Hepatocyte (in vitro differentiated cells): ENCODE results near the gene ZC3H12D. TPM values are rescaled to one million over a fixed set of nuclear protein-coding genes. Genes with fewer than 3 reads are reported as not detected.

Experiments used
- DNase-seq: peaks from one replicate; pipeline ENCODE4 v3.0.0-alpha.2; 2016; ENCODE audit warnings: low spot score
- H2AFZ ChIP-seq: fragments of 200-600 bp; sonication (generic); 2 replicates; pipeline ENCODE4 v1.6.0; 2016; ENCODE audit warnings: antibody characterized with exemption, mild to moderate bottlenecking
- H3K27ac ChIP-seq: fragments of 200-600 bp; sonication (generic); 2 replicates; pipeline ENCODE4 v1.5.1; 2016; ENCODE audit warnings: mild to moderate bottlenecking
- H3K27me3 ChIP-seq: fragments of 200-600 bp; sonication (generic); 2 replicates; pipeline ENCODE4 v1.6.1; 2016
- H3K36me3 ChIP-seq: fragments of 200-600 bp; sonication (generic); replicated peaks from 2 replicates; pipeline ENCODE4 v1.5.1; 2016; ENCODE audit warnings: low read depth; ENCODE audit not compliant: insufficient read depth
- H3K4me1 ChIP-seq: fragments of 200-600 bp; sonication (generic); 2 replicates; pipeline ENCODE4 v1.5.1; 2016; ENCODE audit warnings: mild to moderate bottlenecking, moderate library complexity; ENCODE audit not compliant: insufficient read depth
- H3K4me2 ChIP-seq: fragments of 200-600 bp; sonication (generic); 2 replicates; pipeline ENCODE4 v1.6.0; 2016
- H3K4me3 ChIP-seq: fragments of 200-600 bp; sonication (generic); 2 replicates; pipeline ENCODE4 v1.5.1; 2016; ENCODE audit warnings: mild to moderate bottlenecking
- H3K79me2 ChIP-seq: fragments of 200-600 bp; sonication (generic); 2 replicates; pipeline ENCODE4 v1.6.0; 2017; ENCODE audit warnings: mild to moderate bottlenecking
- H3K9me2 ChIP-seq: fragments of 200-600 bp; sonication (generic); replicated peaks from 2 replicates; pipeline ENCODE4 v1.6.0; 2017; ENCODE audit warnings: mild to moderate bottlenecking; ENCODE audit not compliant: insufficient read depth
- H3K9me3 ChIP-seq: fragments of 200-600 bp; sonication (generic); 2 replicates; pipeline ENCODE4 v1.5.1; 2016; ENCODE audit warnings: low read depth, mild to moderate bottlenecking
- H4K20me1 ChIP-seq: fragments of 200-600 bp; sonication (generic); 2 replicates; pipeline ENCODE4 v1.6.0; 2016; ENCODE audit warnings: mild to moderate bottlenecking; ENCODE audit not compliant: insufficient read depth, poor library complexity, severe bottlenecking
- CTCF ChIP-seq: fragments of 200-600 bp; sonication (generic); IDR thresholded peaks from 2 replicates; pipeline ENCODE4 v1.5.1; 2016; ENCODE audit warnings: antibody characterized with exemption, mild to moderate bottlenecking; ENCODE audit not compliant: poor library complexity
- EZH2 ChIP-seq: fragments of 200-600 bp; sonication (generic); IDR thresholded peaks from 2 replicates; pipeline ENCODE4 v1.6.1; 2016; ENCODE audit warnings: antibody characterized with exemption, mild to moderate bottlenecking, borderline replicate concordance
- EZH2phosphoT487 ChIP-seq: fragments of 200-600 bp; sonication (generic); IDR thresholded peaks from one replicate; pipeline ENCODE4 v1.6.1; 2018; ENCODE audit warnings: antibody characterized with exemption, mild to moderate bottlenecking, low read depth, moderate library complexity; ENCODE audit not compliant: unreplicated experiment, severe bottlenecking
- WGBS: methylation state at CpG from one replicate; pipeline ENCODE4 v1.1.6; 2016; ENCODE audit warnings: low lambda C conversion rate; ENCODE audit errors: missing lambda C conversion rate; 5-methylcytosine and 5-hydroxymethylcytosine counted together
- polyA plus RNA-seq: library from polyadenylated mRNA; unstranded; fragments of >200 nt; fragmentation: Nextera tagmentation; extraction: Ambion mirVana; gene quantifications from 2 replicates; pipeline ENCODE4 v1.2.1, GENCODE V29; 2016
- total RNA-seq: library from RNA; depleted of rRNA; stranded (reverse); fragments of >200 nt; gene quantifications from 2 replicates; pipeline ENCODE4 v1.2.3, GENCODE V29; 2014

Gene ZC3H12D
- total and polyA plus RNA-seq, 2 experiments from 2014 or later, result 0.06 to 0.50 TPM

GRCh38 chr6:149513915-149514314 is 29.1 kb upstream of the ZC3H12D start:
- H3K4me1 ChIP-seq, result no peaks in the 10 kb centered on the region
- H3K9me2 ChIP-seq, result no peaks in the 10 kb centered on the region
- no peaks in the 10 kb centered on the region for H3K9me3 ChIP-seq
- no peak overlapping the region for H3K4me3 ChIP-seq
- no peaks in the 10 kb centered on the region for H4K20me1 ChIP-seq
- no peak overlapping the region for H2AFZ ChIP-seq
- no peaks in the 10 kb centered on the region for H3K79me2 ChIP-seq
- no peak overlapping the region for H3K4me2 ChIP-seq
- TF ChIP-seq CTCF (no peak), EZH2phosphoT487 (no peak), EZH2 (no peak)
- H3K36me3 ChIP-seq, result no peaks in the 10 kb centered on the region
- 71% methylated on average over 5 of the region's 5 CpGs for WGBS
- H3K27ac ChIP-seq, result no peak overlapping the region
- no peaks in the 10 kb centered on the region for H3K27me3 ChIP-seq
- DNase-seq, result no peak

GRCh38 chr6:149510793-149511512 is 26.1 kb upstream of the ZC3H12D start:
- Histone ChIP-seq H2AFZ (no peak overlapping the region), H3K4me2 (no peak overlapping the region), H4K20me1 (no peaks in the 10 kb centered on the region), H3K79me2 (peaks cover 4% of the 10 kb centered on the region), H3K4me3 (no peak overlapping the region), H3K36me3 (no peaks in the 10 kb centered on the region), H3K9me3 (no peaks in the 10 kb centered on the region), H3K27me3 (no peaks in the 10 kb centered on the region), H3K4me1 (no peaks in the 10 kb centered on the region), H3K9me2 (no peaks in the 10 kb centered on the region), H3K27ac (no peak overlapping the region)
- WGBS, result 93% methylated on average over 4 of the region's 4 CpGs
- TF ChIP-seq CTCF (no peak), EZH2 (no peak), EZH2phosphoT487 (no peak)
- DNase-seq, result no peak

- H3K9me2 ChIP-seq, result no peaks in the 10 kb centered on the region
- no peaks in the 10 kb centered on the region for H3K27me3 ChIP-seq
- H3K36me3 ChIP-seq, result no peaks in the 10 kb centered on the region
- WGBS, result 83% methylated on average over 3 of the region's 3 CpGs
- no peaks in the 10 kb centered on the region for H3K9me3 ChIP-seq
- no peaks in the 10 kb centered on the region for H4K20me1 ChIP-seq
- H3K27ac ChIP-seq, result no peak overlapping the region
- peaks cover 4% of the 10 kb centered on the region for H3K79me2 ChIP-seq
- TF ChIP-seq EZH2phosphoT487, result no peak
- TF ChIP-seq CTCF, result no peak
- TF ChIP-seq EZH2, result no peak
- no peak overlapping the region for H3K4me3 ChIP-seq
- DNase-seq, result no peak
- no peak overlapping the region for H2AFZ ChIP-seq
- H3K4me2 ChIP-seq, result no peak overlapping the region
- no peaks in the 10 kb centered on the region for H3K4me1 ChIP-seq
These were observed 23.7 kb upstream of the ZC3H12D start for GRCh38 chr6:149508485-149508884.
